BLaER1 (cell line): ENCODE data around the gene DIO3.

Experiments used
- H3K27ac ChIP-seq: shearing (Covaris generic); formaldehyde crosslinking; 2 replicates; pipeline ENCODE4 v1.8.1; 2022
- H3K27me3 ChIP-seq: shearing (Covaris generic); formaldehyde crosslinking; 2 replicates; pipeline ENCODE4 v1.8.1; 2022
- H3K36me3 ChIP-seq: shearing (Covaris generic); formaldehyde crosslinking; 2 replicates; pipeline ENCODE4 v1.8.1; 2022
- H3K4me1 ChIP-seq: shearing (Covaris generic); formaldehyde crosslinking; 2 replicates; pipeline ENCODE4 v1.8.1; 2022
- H3K4me2 ChIP-seq: shearing (Covaris generic); formaldehyde crosslinking; 2 replicates; pipeline ENCODE4 v1.8.1; 2022
- H3K4me3 ChIP-seq: shearing (Covaris generic); formaldehyde crosslinking; 2 replicates; pipeline ENCODE4 v1.8.1; 2022
- H3K9ac ChIP-seq: shearing (Covaris generic); formaldehyde crosslinking; 2 replicates; pipeline ENCODE4 v1.8.1; 2022
- H3K9me3 ChIP-seq: shearing (Covaris generic); formaldehyde crosslinking; 2 replicates; pipeline ENCODE4 v1.8.1; 2022
- H4K20me1 ChIP-seq: shearing (Covaris generic); formaldehyde crosslinking; 2 replicates; pipeline ENCODE4 v1.8.1; 2022
- Cebpa-rat ChIP-seq: shearing (Covaris generic); IDR thresholded peaks from 2 replicates; pipeline ENCODE4 v1.8.1; 2022

DIO3 gene

GRCh38 chr14:101601606-101602465 is 40.5 kb downstream of the DIO3 start:
- Histone ChIP-seq H4K20me1 (no peaks in the 10 kb centered on the region), H3K9me3 (peaks cover 13% of the 10 kb centered on the region), H3K27me3 (peaks cover 6% of the 10 kb centered on the region; the same call in 1 of the 2 replicates), H3K4me3 (no peak overlapping the region), H3K27ac (0 out of 2 replicates have a peak overlapping the region, but pooled peaks have one; percentile 13), H3K4me1 (peaks cover 40% of the 10 kb centered on the region), H3K4me2 (no peak overlapping the region), H3K9ac (no peak overlapping the region), H3K36me3 (no peaks in the 10 kb centered on the region)
- no peak for TF ChIP-seq Cebpa-rat

GRCh38 chr14:101602466-101602840 is 41.2 kb downstream of the DIO3 start:
- Histone ChIP-seq H3K27me3 (peaks cover 11% of the 10 kb centered on the region; the same call in 1 of the 2 replicates), H3K36me3 (no peaks in the 10 kb centered on the region), H3K27ac (no peak overlapping the region), H3K9me3 (peaks cover 13% of the 10 kb centered on the region), H3K4me1 (peaks cover 33% of the 10 kb centered on the region), H3K4me3 (no peak overlapping the region), H4K20me1 (no peaks in the 10 kb centered on the region), H3K9ac (no peak overlapping the region), H3K4me2 (no peak overlapping the region)
- TF ChIP-seq Cebpa-rat = no peak

GRCh38 chr14:101603096-101603495 is 41.8 kb downstream of the DIO3 start:
- Histone ChIP-seq H3K36me3 (no peaks in the 10 kb centered on the region), H3K27ac (no peak overlapping the region), H3K9ac (no peak overlapping the region), H3K4me1 (peaks cover 27% of the 10 kb centered on the region), H3K4me3 (no peak overlapping the region), H3K9me3 (peaks cover 10% of the 10 kb centered on the region), H4K20me1 (no peaks in the 10 kb centered on the region), H3K4me2 (no peak overlapping the region), H3K27me3 (peaks cover 17% of the 10 kb centered on the region; the same call in 1 of the 2 replicates)
- no peak for TF ChIP-seq Cebpa-rat

GRCh38 chr14:101604228-101604934 is 43.1 kb downstream of the DIO3 start:
- H3K4me2 ChIP-seq = no peak overlapping the region
- peaks cover 14% of the 10 kb centered on the region for H3K4me1 ChIP-seq
- no peak for TF ChIP-seq Cebpa-rat
- H3K27ac ChIP-seq = no peak overlapping the region
- peaks cover 18% of the 10 kb centered on the region; the same call in 1 of the 2 replicates for H3K27me3 ChIP-seq
- no peaks in the 10 kb centered on the region for H3K36me3 ChIP-seq
- H4K20me1 ChIP-seq = no peaks in the 10 kb centered on the region
- no peak overlapping the region for H3K9ac ChIP-seq
- no peak overlapping the region for H3K4me3 ChIP-seq
- no peaks in the 10 kb centered on the region for H3K9me3 ChIP-seq

GRCh38 chr14:101604935-101605780 is 43.9 kb downstream of the DIO3 start:
- Histone ChIP-seq H4K20me1 (no peaks in the 10 kb centered on the region), H3K36me3 (no peaks in the 10 kb centered on the region), H3K4me1 (peaks cover 8% of the 10 kb centered on the region; the same call in 1 of the 2 replicates), H3K27me3 (peaks cover 18% of the 10 kb centered on the region; the same call in 1 of the 2 replicates), H3K9ac (no peak overlapping the region), H3K4me2 (no peak overlapping the region), H3K27ac (no peak overlapping the region), H3K9me3 (no peaks in the 10 kb centered on the region), H3K4me3 (no peak overlapping the region)
- TF ChIP-seq Cebpa-rat = no peak

- no peaks in the 10 kb centered on the region for H3K36me3 ChIP-seq
- peaks cover 18% of the 10 kb centered on the region; the same call in 1 of the 2 replicates for H3K27me3 ChIP-seq
- H3K4me1 ChIP-seq = peaks cover 1% of the 10 kb centered on the region; the same call in 1 of the 2 replicates
- H3K9ac ChIP-seq = no peak overlapping the region
- no peak for TF ChIP-seq Cebpa-rat
- H3K9me3 ChIP-seq = no peaks in the 10 kb centered on the region
- no peak overlapping the region for H3K4me2 ChIP-seq
- H4K20me1 ChIP-seq = no peaks in the 10 kb centered on the region
- H3K27ac ChIP-seq = no peak overlapping the region
- H3K4me3 ChIP-seq = no peak overlapping the region
Observed at GRCh38 chr14:101605836-101606235, 44.5 kb downstream of the DIO3 start.
